HG02981 (cell line): ENCODE data around the gene POFUT2.
"Not testable (repeated sequence)": the region's sequence is repeated elsewhere in the genome, so short reads cannot be mapped to it uniquely, and the experiment has no call there.

Experiments
- ATAC-seq: cut with Tn5 transposase; IDR thresholded peaks from one replicate; pipeline ENCODE4 v1.9.1; 2021; ENCODE audit warnings: mild to moderate bottlenecking, moderate library complexity; ENCODE audit not compliant: unreplicated experiment

The POFUT2 gene

GRCh38 chr21:45326891-45327440, 39.3 kb upstream of the POFUT2 start:
- ATAC-seq, result no peak

GRCh38 chr21:45326169-45326851, 38.6 kb upstream of the POFUT2 start:
- ATAC-seq, result no peak

GRCh38 chr21:45325206-45326168, 37.8 kb upstream of the POFUT2 start:
- ATAC-seq, result no peak

GRCh38 chr21:45324489-45325205, 37.0 kb upstream of the POFUT2 start:
- no peak for ATAC-seq

- ATAC-seq, result no peak
These were observed 36.0 kb upstream of the POFUT2 start for GRCh38 chr21:45323487-45324311.

- ATAC-seq, result no peak
These were observed 35.3 kb upstream of the POFUT2 start for GRCh38 chr21:45322960-45323461.

- ATAC-seq, result no peak
These were observed 34.7 kb upstream of the POFUT2 start for GRCh38 chr21:45322231-45322959.

- no peak for ATAC-seq
These were observed 32.7 kb upstream of the POFUT2 start for GRCh38 chr21:45320261-45321025.

GRCh38 chr21:45319461-45320211, 31.9 kb upstream of the POFUT2 start:
- no peak for ATAC-seq

GRCh38 chr21:45318556-45319404, 31.1 kb upstream of the POFUT2 start:
- no peak for ATAC-seq

- no peak for ATAC-seq
These were observed 30.5 kb upstream of the POFUT2 start for GRCh38 chr21:45318146-45318555.

GRCh38 chr21:45317398-45318145, 29.9 kb upstream of the POFUT2 start:
- no peak for ATAC-seq

- ATAC-seq, result no peak
These were observed 29.2 kb upstream of the POFUT2 start for GRCh38 chr21:45316871-45317397.

- ATAC-seq, result not testable (repeated sequence)
These were observed 28.2 kb upstream of the POFUT2 start for GRCh38 chr21:45315676-45316470.

- ATAC-seq, result no peak
These were observed 26.0 kb upstream of the POFUT2 start for GRCh38 chr21:45313682-45314081.
